Adrenal gland (tissue), 12 donors: ENCODE data around the gene IQCE. TPM values are rescaled to one million over a fixed set of nuclear protein-coding genes. Genes with fewer than 3 reads are reported as not detected.

Experiments
- DNase-seq, 7 donors: peaks; one replicate each; pipeline ENCODE4 v3.0.0-alpha.2; 2019 to 2020
- H3K27ac ChIP-seq, 5 donors: fragments of 200-600 bp; sonication (generic) in 4 of 5; 1 replicate in 3 of 5; 2 replicates in 2 of 5; pipeline versions ENCODE4 v1.5.1 to v1.8.0; 2016 to 2020; ENCODE audit warnings: mild to moderate bottlenecking in 1 of 5
- H3K27me3 ChIP-seq: fragments of 200-600 bp; 2 replicates; pipeline ENCODE4 v1.8.0; 2021
- H3K36me3 ChIP-seq, 2 donors: fragments of 200-600 bp; replicated peaks in 1 of 2; 1 replicate in 1 of 2; 2 replicates in 1 of 2; pipeline versions ENCODE4 v1.5.1 to v1.8.0; 2018 to 2022
- H3K4me1 ChIP-seq, 2 donors: fragments of 200-600 bp; replicated peaks in 1 of 2; 1 replicate in 1 of 2; 2 replicates in 1 of 2; pipeline versions ENCODE4 v1.5.1 to v1.8.0; 2018 to 2021
- H3K4me3 ChIP-seq, 4 donors: fragments of 200-600 bp; sonication (generic) in 3 of 4; one replicate each; pipeline ENCODE4 v1.5.1; 2016 to 2018
- H3K9me3 ChIP-seq, 3 donors: fragments of 200-600 bp; sonication (generic) in 1 of 3; replicated peaks in 1 of 3; 1 replicate in 2 of 3; 2 replicates in 1 of 3; pipeline versions ENCODE4 v1.5.1 to v1.8.0; 2016 to 2021
- CTCF ChIP-seq, 6 experiments: fragments of 450-650 bp in 4 of 6; fragments of 200-600 bp in 2 of 6; sonication (generic) in 1 of 6; IDR thresholded peaks; 1 replicate in 5 of 6; 2 replicates in 1 of 6; pipeline versions ENCODE4 v1.5.1 to v1.8.0; 2016 to 2021; ENCODE audit warnings: antibody characterized with exemption in 6 of 6, mild to moderate bottlenecking in 2 of 6, moderate library complexity in 1 of 6
- POLR2A ChIP-seq, 2 donors: fragments of 450-650 bp; IDR thresholded peaks; one replicate each; pipeline ENCODE4 v1.6.1; 2017; ENCODE audit warnings: antibody characterized with exemption in 2 of 2, mild to moderate bottlenecking in 2 of 2, moderate library complexity in 1 of 2
- WGBS, 4 donors: extraction: QIAGEN DNeasy Blood & Tissue Kit in 2 of 4; methylation state at CpG; one replicate each; pipeline versions ENCODE4 v1.1.5 to v1.1.7; 2013 to 2017; 5-methylcytosine and 5-hydroxymethylcytosine counted together
- intact Hi-C, 2 donors: fragments of 100-400 bp; cut with DNase I; formaldehyde crosslinking; loops; one replicate each; pipeline versions ENCODE4 v1.14.1 to v1.15.0; 2022 to 2023
- polyA plus RNA-seq, 3 donors: library from polyadenylated mRNA; stranded (reverse); fragments of 200-250 nt in 2 of 3; fragments of 350-450 nt in 1 of 3; fragmentation: Illumina TruSeq in 1 of 3; extraction: RNeasy Lipid Tissue Mini Kit (QIAGEN cat#74804) in 1 of 3; gene quantifications; one replicate each; pipeline ENCODE4 v1.2.3, GENCODE V29; 2013 to 2014
- total RNA-seq, 9 donors: library from RNA; depleted of rRNA in 4 of 9; stranded (reverse); fragments of >200 nt in 4 of 9; fragments of 120-200 nt in 1 of 9; fragmentation: NEBNext Ultra II Directional in 1 of 9; extraction: Animal tissue kit (Norgen Biotek cat#: 25700) in 1 of 9; gene quantifications; one replicate each; pipeline versions ENCODE4 v1.1.0 to v1.2.4, GENCODE V29; 2013 to 2023
- donor health status: healthy with polysubstance abuse.
- donor health status: Bipolar disorder and iron deficiency.
- donor health status: DM: yes; HTN: yes; CAD: no.
- donor health status: DM: no; HTN: no; CAD: no.
- donor health status: DM: no; HTN: no; CAD: no.
- donor health status: DM: yes; HTN: yes; CAD: no.

Gene IQCE
- total and polyA plus RNA-seq, 12 donors: 4.6 to 33.2 (median 13.8) TPM

GRCh38 chr7:2520131-2520760 is 38.5 kb upstream of the IQCE start:
- 6 to 23% (median 14%) methylated on average over 2 to 37 of the region's 37 CpGs for WGBS, 4 donors
- DNase-seq: peak in 1 of 7 donors; percentile 42
- Histone ChIP-seq H3K4me1 (peaks cover 37 to 50% of the 10 kb centered on the region in 2 donors), H3K27me3 (no peaks in the 10 kb centered on the region), H3K9me3 (no peaks in the 10 kb centered on the region), H3K27ac (peak overlapping the region in 1 of 5 donors; percentile 85), H3K4me3 (peak overlapping the region in 2 of 4 donors; percentile 23 to 71), H3K36me3 (peaks cover 0 to under 1% of the 10 kb centered on the region in 2 donors)
- no peak for TF ChIP-seq POLR2A (IDR thresholded peaks at IDR 0.05)
- peak in 2 of 6 experiments; percentile 18 to 20 for TF ChIP-seq CTCF (IDR thresholded peaks at IDR 0.05)
- intact Hi-C loops: no loop called here

GRCh38 chr7:2520761-2521290 is 38.0 kb upstream of the IQCE start:
- Histone ChIP-seq H3K9me3 (no peaks in the 10 kb centered on the region), H3K4me1 (peaks cover 37 to 55% of the 10 kb centered on the region in 2 donors), H3K4me3 (peak overlapping the region in 1 of 4 donors; percentile 71), H3K27ac (no peak overlapping the region), H3K27me3 (no peaks in the 10 kb centered on the region), H3K36me3 (peaks cover 0 to 6% of the 10 kb centered on the region in 2 donors)
- TF ChIP-seq CTCF (IDR thresholded peaks at IDR 0.05) (no peak), POLR2A (IDR thresholded peaks at IDR 0.05) (no peak)
- DNase-seq: no peak
- 29 to 44% (median 41%) methylated on average over 2 to 12 of the region's 12 CpGs for WGBS, 4 donors
- intact Hi-C loops: no loop called here

- Histone ChIP-seq H3K36me3 (peaks cover 0 to 12% of the 10 kb centered on the region in 2 donors), H3K9me3 (no peaks in the 10 kb centered on the region), H3K27ac (no peak overlapping the region), H3K27me3 (no peaks in the 10 kb centered on the region), H3K4me1 (peaks cover 37 to 58% of the 10 kb centered on the region in 2 donors), H3K4me3 (peak overlapping the region in 1 of 4 donors; percentile 71)
- DNase-seq: no peak
- no peak for TF ChIP-seq POLR2A (IDR thresholded peaks at IDR 0.05)
- no peak for TF ChIP-seq CTCF (IDR thresholded peaks at IDR 0.05)
- intact Hi-C loops: no loop called here
- WGBS, 4 donors: 40 to 70% (median 48%) methylated on average over 8 to 21 of the region's 21 CpGs; no CpG with 5 or more reads in 1 of the 4 donors
These were observed 37.4 kb upstream of the IQCE start for GRCh38 chr7:2521341-2521745.

GRCh38 chr7:2521952-2522591 is 36.7 kb upstream of the IQCE start:
- Histone ChIP-seq H3K4me1 (peaks cover 38 to 58% of the 10 kb centered on the region in 2 donors), H3K36me3 (peaks cover 0 to 19% of the 10 kb centered on the region in 2 donors), H3K9me3 (no peaks in the 10 kb centered on the region), H3K4me3 (peak overlapping the region in 1 of 4 donors; percentile 71), H3K27ac (peak overlapping the region in 1 of 5 donors; percentile 84), H3K27me3 (no peaks in the 10 kb centered on the region)
- DNase-seq: peak in 3 of 7 donors; percentile 49 to 75 (median 66)
- WGBS, 4 donors: 29 to 59% (median 35%) methylated on average over 9 to 17 of the region's 17 CpGs
- intact Hi-C loops: no loop called here
- TF ChIP-seq POLR2A (IDR thresholded peaks at IDR 0.05): no peak
